Right hindlimb (tissue), 1 donor: ENCODE data around the gene LDLR.
A peak's percentile ranks its signal among the peaks of the same experiment; 100 is the strongest.

Experiments
- DNase-seq: peaks from one replicate; pipeline ENCODE4 v3.0.0-alpha.2; 2018

LDLR gene

GRCh38 chr19:11089254-11090013 is at the start of gene LDLR:
LDLR (plus strand) TSS chr19:11089463; CDS start chr19:11089549, 86 bp downstream.
- DNase-seq, result peak; percentile 91

GRCh38 chr19:11041194-11041593 is 48.1 kb upstream of the LDLR start:
- DNase-seq, result no peak

- no peak for DNase-seq
Measured at GRCh38 chr19:11041966-11042627, 47.2 kb upstream of the LDLR start.

- DNase-seq, result no peak
Measured at GRCh38 chr19:11044431-11044830, 44.8 kb upstream of the LDLR start.

GRCh38 chr19:11045536-11045935 is 43.7 kb upstream of the LDLR start:
- no peak for DNase-seq

GRCh38 chr19:11046605-11047354 is 42.5 kb upstream of the LDLR start:
- DNase-seq, result no peak

GRCh38 chr19:11047866-11048265 is 41.4 kb upstream of the LDLR start:
- no peak for DNase-seq

- DNase-seq, result no peak
Measured at GRCh38 chr19:11050323-11051114, 38.7 kb upstream of the LDLR start.

- DNase-seq, result peak; percentile 39
Measured at GRCh38 chr19:11053817-11054195, 35.5 kb upstream of the LDLR start.

GRCh38 chr19:11054200-11054599 is 35.1 kb upstream of the LDLR start:
- DNase-seq, result no peak

- DNase-seq, result no peak
Measured at GRCh38 chr19:11054628-11055027, 34.6 kb upstream of the LDLR start.

- no peak for DNase-seq
Measured at GRCh38 chr19:11058246-11059030, 30.8 kb upstream of the LDLR start.

GRCh38 chr19:11059511-11060358 is 29.5 kb upstream of the LDLR start:
- no peak for DNase-seq

- no peak for DNase-seq
Measured at GRCh38 chr19:11061952-11062351, 27.3 kb upstream of the LDLR start.

GRCh38 chr19:11063434-11063833 is 25.8 kb upstream of the LDLR start:
- DNase-seq, result no peak

- no peak for DNase-seq
Measured at GRCh38 chr19:11064831-11065303, 24.4 kb upstream of the LDLR start.

GRCh38 chr19:11066326-11066725 is 22.9 kb upstream of the LDLR start:
- no peak for DNase-seq

GRCh38 chr19:11067356-11068113 is 21.7 kb upstream of the LDLR start:
- no peak for DNase-seq

- DNase-seq, result no peak
Measured at GRCh38 chr19:11069561-11069960, 19.7 kb upstream of the LDLR start.

GRCh38 chr19:11070123-11070522 is 19.1 kb upstream of the LDLR start:
- no peak for DNase-seq
